NB4 (cell line): Measurements from ENCODE around the gene PTGER2.

ENCODE experiments used
- CTCF ChIP-seq: IDR thresholded peaks from one replicate; pipeline ENCODE4 v1.5.1; 2012; ENCODE audit warnings: low read depth, low read length
- POLR2A ChIP-seq: IDR thresholded peaks from 2 replicates; pipeline ENCODE4 v1.6.1; 2011; ENCODE audit warnings: mild to moderate bottlenecking; ENCODE audit not compliant: insufficient read length; ENCODE audit errors: extremely low read depth

DNA sequence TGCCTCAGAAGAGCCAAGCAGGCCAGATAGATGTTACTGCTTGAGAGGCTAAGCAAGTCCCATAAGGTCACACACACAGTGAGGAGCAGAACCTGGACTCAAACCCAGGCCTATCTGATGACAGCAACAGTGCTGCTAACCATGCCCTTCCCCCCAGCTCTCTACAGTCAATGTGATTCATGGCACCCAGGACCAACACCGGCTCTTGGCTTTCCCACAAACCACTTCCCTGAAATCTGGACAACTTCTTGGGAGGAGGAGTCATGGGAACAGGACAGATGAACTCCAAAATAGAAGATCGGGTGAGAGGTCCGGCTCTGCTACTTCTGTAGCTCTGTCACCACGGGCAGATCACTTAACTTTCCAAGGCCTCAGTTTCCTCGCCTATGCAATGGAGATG, 47.3 kb upstream of the PTGER2 start:
- TF ChIP-seq POLR2A (no peak), CTCF (no peak)
